ENCODE results near the gene VTA1.
"Not testable (repeated sequence)": the region's sequence is repeated elsewhere in the genome, so short reads cannot be mapped to it uniquely, and the experiment has no call there.

VTA1 gene

GRCh38 chr6:142223938-142224337 lies 76.9 kb downstream of the VTA1 start:
- in situ Hi-C loops (cut with MboI; ENCODE audit: low sequenced_read_pairs), result no loop called here

- in situ Hi-C loops (cut with MboI; ENCODE audit: low sequenced_read_pairs), result no loop called here
Measured at GRCh38 chr6:142225115-142225514, 78.1 kb downstream of the VTA1 start.

GRCh38 chr6:142225552-142225951 lies 78.5 kb downstream of the VTA1 start:
- in situ Hi-C loops (cut with MboI; ENCODE audit: low sequenced_read_pairs), result no loop called here

- in situ Hi-C loops (cut with MboI; ENCODE audit: low sequenced_read_pairs), result no loop called here
Measured at GRCh38 chr6:142226731-142227130, 79.7 kb downstream of the VTA1 start.

GRCh38 chr6:142229518-142230270 lies 82.6 kb downstream of the VTA1 start:
- in situ Hi-C loops (cut with MboI; ENCODE audit: low sequenced_read_pairs), result not testable (repeated sequence)

GRCh38 chr6:142232206-142233044 lies 85.4 kb downstream of the VTA1 start:
- in situ Hi-C loops (cut with MboI; ENCODE audit: low sequenced_read_pairs), result not testable (repeated sequence)

- in situ Hi-C loops (cut with MboI; ENCODE audit: low sequenced_read_pairs), result no loop called here
Measured at GRCh38 chr6:142233945-142234682, 87.1 kb downstream of the VTA1 start.

GRCh38 chr6:142235272-142235671 lies 88.2 kb downstream of the VTA1 start:
- in situ Hi-C loops (cut with MboI; ENCODE audit: low sequenced_read_pairs), result no loop called here

GRCh38 chr6:142235791-142236190 lies 88.7 kb downstream of the VTA1 start:
- in situ Hi-C loops (cut with MboI; ENCODE audit: low sequenced_read_pairs), result no loop called here

- in situ Hi-C loops (cut with MboI; ENCODE audit: low sequenced_read_pairs), result no loop called here
Measured at GRCh38 chr6:142236691-142237090, 89.6 kb downstream of the VTA1 start.

- in situ Hi-C loops (cut with MboI; ENCODE audit: low sequenced_read_pairs), result no loop called here
Measured at GRCh38 chr6:142238881-142239280, 91.8 kb downstream of the VTA1 start.

- in situ Hi-C loops (cut with MboI; ENCODE audit: low sequenced_read_pairs), result no loop called here
Measured at GRCh38 chr6:142240179-142240578, 93.1 kb downstream of the VTA1 start.

GRCh38 chr6:142241061-142241460 lies 94.0 kb downstream of the VTA1 start:
- in situ Hi-C loops (cut with MboI; ENCODE audit: low sequenced_read_pairs), result no loop called here

- in situ Hi-C loops (cut with MboI; ENCODE audit: low sequenced_read_pairs), result no loop called here
Measured at GRCh38 chr6:142242269-142242668, 95.2 kb downstream of the VTA1 start.

- in situ Hi-C loops (cut with MboI; ENCODE audit: low sequenced_read_pairs), result no loop called here
Measured at GRCh38 chr6:142246960-142247359, 99.9 kb downstream of the VTA1 start.

GRCh38 chr6:142249266-142249665 lies 102.2 kb downstream of the VTA1 start:
- in situ Hi-C loops (cut with MboI; ENCODE audit: low sequenced_read_pairs), result no loop called here

- in situ Hi-C loops (cut with MboI; ENCODE audit: low sequenced_read_pairs), result no loop called here
Measured at GRCh38 chr6:142251930-142252445, 104.9 kb downstream of the VTA1 start.

GRCh38 chr6:142254513-142254912 lies 107.5 kb downstream of the VTA1 start:
- in situ Hi-C loops (cut with MboI; ENCODE audit: low sequenced_read_pairs), result no loop called here

GRCh38 chr6:142255785-142256184 lies 108.7 kb downstream of the VTA1 start:
- in situ Hi-C loops (cut with MboI; ENCODE audit: low sequenced_read_pairs), result no loop called here

- in situ Hi-C loops (cut with MboI; ENCODE audit: low sequenced_read_pairs), result no loop called here
Measured at GRCh38 chr6:142258305-142258704, 111.2 kb downstream of the VTA1 start.

- in situ Hi-C loops (cut with MboI; ENCODE audit: low sequenced_read_pairs), result no loop called here
Measured at GRCh38 chr6:142258757-142259156, 111.7 kb downstream of the VTA1 start.
